Stimulated activated CD4-positive, alpha-beta T cell treated with anti-CD3 and anti-CD28 coated beads, Interleukin-15, amount 100 ng/mL, for 24 hours (primary cell): ENCODE results near the gene MEOX1.
"Not testable (repeated sequence)": the region's sequence is repeated elsewhere in the genome, so short reads cannot be mapped to it uniquely, and the experiment has no call there.

Experiments used
- DNase-seq: peaks from one replicate; pipeline ENCODE4 v3.0.0-alpha.2; 2020

Gene MEOX1

DNA sequence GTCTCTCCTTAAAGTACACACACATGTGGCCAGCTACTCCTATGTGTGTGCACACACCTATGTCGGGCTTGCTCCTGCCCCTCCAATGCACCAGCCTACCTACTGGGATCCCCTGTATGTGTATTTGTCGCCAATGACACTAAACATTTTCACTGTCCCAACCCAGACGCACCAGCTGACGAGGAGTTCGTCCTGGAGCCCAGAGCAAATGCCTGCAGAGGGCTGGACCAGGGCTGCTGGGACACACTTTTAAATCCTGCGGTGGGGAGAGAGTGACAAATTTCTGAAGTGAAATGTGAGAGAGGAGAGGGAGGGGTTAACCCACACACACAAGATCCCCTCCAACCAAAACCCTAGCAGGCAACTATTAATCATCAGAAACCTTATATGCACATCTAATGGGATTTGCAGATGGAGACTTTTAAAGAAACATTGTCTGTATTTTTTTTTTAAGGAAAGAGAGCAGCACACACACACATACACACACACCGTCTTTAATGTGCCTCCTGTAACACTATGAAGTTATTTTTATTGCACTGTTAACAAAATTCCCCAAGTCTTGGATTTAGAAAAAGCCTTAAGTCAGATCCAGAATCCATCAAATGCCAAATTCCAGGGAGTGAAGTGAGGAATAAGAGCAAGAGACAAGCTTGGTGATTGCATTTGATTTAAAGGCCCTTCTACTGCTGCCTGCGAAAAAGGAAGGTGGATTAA lies at the start of gene MEOX1:
TSS of gene MEOX1 (minus strand) at position 224 of the 714 bp plus-strand sequence. CDS start 388 bp downstream, outside the sequence.
- DNase-seq = peak; percentile 62

- no peak for DNase-seq
These were observed 48.4 kb upstream of the MEOX1 start for GRCh38 chr17:43710101-43710500.

DNA sequence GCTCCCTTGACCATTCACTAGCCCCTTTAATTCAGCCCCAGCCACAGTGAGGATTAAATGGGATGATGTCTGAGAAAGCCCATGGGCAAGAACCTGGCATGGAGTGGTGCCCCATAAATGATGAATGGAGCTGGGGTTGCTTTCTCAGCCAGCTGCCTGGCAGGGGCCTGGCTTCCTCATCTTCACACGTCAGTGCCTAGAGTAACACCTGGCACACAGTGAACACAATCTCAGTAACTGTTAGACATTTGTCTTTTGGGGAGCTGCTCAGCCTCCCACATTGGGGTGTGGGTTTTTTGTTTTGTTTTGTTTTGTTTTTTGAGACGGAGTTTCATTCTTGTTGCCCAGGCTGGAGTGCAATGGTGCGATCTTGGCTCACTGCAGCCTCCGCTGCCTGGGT lies 47.5 kb upstream of the MEOX1 start:
- no peak for DNase-seq

DNA sequence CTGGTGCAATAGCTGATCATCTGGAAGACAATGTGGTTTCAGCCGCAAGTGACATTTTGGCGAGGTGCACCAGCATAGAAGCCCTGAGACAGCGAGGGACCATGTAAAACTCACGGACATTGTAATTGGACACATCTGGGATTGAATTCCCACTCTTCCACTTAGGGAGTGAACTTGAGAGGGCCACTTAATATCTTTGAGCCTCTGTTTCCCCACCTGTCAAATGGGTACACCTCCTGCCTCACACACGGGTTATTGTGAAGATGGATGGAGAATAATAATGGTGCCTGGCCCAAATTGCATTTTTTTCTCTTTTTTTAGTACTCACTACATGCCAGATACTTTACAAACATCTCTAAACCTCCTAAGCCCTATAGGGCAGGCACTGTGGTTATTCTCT lies 45.5 kb upstream of the MEOX1 start:
- DNase-seq = no peak

- no peak for DNase-seq
These were observed 44.5 kb upstream of the MEOX1 start for GRCh38 chr17:43706235-43706634.

DNA sequence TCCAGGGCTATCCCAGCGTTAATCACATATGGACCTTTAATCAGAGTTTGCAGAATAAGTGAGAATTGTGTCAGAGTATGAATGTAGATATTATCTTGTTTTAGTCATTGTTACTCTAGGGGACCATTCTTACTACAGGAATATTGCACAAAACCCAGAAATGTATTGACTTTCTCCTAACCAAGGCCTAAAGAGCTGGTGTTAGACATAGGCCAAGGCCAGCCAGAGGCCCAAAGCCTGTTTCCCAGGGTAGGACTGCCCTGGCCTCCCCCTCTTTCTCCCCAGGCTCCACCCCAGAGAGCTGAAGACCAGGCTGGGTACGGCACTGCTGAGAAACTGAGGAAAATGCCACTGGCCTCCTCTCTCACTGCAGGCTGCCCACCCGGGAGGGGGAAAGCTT lies 41.9 kb upstream of the MEOX1 start:
- no peak for DNase-seq

- peak; percentile 48 for DNase-seq
These were observed 40.9 kb upstream of the MEOX1 start for GRCh38 chr17:43702637-43703036.

- DNase-seq = peak; percentile 65
These were observed 39.6 kb upstream of the MEOX1 start for GRCh38 chr17:43701318-43701743.

DNA sequence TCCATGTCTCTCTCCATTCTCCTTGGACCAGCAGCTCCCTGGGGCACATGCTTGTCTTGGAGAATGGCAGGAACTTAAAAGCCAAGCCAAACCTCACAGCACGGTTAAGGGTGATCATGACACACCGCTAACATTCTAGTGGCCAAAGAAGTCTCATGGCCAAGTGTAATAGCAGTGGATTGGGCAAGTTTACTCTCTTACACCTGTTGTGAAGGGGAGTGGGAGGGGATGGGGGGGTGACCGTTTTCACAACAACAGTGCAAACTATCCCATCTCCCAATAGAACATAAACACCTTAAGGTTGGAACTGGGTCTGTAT lies 37.7 kb upstream of the MEOX1 start:
- DNase-seq = no peak

DNA sequence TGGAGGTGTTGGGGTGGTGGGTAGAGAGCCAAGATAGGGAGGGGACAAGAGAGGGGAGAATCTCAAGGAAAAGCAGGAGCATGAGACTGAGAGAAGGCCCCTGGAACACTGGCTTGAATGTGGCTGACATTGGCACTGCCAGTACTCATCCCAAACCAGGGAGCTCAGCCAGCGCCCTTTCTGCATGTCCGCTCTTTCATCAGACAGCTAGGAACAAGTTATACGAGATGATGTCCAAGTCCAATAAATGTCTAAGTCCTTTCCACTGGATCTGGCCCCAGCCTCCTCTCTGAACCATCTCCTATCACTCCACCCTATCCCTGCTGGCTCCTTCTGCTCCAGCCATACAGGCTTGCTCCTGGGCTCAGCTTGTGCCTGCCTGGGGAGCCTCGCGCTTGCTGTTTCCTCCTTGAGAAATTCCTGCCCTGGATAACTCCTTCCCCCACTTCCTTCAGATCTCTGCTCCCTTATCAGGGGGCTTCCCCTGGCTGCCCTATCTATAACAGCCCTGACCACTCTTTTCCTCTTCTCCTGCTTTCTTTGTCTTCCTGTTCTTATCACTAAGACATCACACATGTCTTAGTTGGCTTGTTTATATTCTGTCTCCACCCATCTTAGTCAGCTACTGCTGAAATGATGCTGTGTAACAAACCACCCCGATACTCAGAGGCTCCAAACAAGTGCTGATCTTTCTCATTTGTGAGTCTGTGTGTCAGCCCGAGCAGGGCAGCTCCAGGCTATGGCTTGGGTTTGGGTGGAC lies 37.1 kb upstream of the MEOX1 start:
- no peak for DNase-seq

- no peak for DNase-seq
These were observed 36.2 kb upstream of the MEOX1 start for GRCh38 chr17:43697937-43698336.

DNA sequence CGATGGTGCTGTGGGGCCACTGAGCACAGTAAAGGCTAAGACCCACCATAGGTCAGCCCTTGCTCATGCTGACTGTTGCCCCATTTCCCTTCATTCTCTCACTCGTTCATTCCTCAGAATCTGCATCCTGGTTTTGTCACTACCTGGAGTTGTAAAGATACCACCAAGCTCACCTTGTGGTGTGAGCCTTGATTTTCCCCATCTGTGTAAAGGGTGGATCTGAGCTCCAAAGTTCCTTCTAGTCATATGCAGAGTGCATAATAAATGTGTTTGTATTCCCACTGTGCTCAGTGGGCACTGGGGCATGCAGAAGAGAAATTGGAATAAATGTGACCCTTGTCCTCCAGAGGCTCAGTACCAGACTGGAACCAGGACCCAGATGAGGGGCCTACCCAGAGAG lies 35.2 kb upstream of the MEOX1 start:
- no peak for DNase-seq

GRCh38 chr17:43695970-43696865 lies 34.5 kb upstream of the MEOX1 start:
- DNase-seq = no peak

DNA sequence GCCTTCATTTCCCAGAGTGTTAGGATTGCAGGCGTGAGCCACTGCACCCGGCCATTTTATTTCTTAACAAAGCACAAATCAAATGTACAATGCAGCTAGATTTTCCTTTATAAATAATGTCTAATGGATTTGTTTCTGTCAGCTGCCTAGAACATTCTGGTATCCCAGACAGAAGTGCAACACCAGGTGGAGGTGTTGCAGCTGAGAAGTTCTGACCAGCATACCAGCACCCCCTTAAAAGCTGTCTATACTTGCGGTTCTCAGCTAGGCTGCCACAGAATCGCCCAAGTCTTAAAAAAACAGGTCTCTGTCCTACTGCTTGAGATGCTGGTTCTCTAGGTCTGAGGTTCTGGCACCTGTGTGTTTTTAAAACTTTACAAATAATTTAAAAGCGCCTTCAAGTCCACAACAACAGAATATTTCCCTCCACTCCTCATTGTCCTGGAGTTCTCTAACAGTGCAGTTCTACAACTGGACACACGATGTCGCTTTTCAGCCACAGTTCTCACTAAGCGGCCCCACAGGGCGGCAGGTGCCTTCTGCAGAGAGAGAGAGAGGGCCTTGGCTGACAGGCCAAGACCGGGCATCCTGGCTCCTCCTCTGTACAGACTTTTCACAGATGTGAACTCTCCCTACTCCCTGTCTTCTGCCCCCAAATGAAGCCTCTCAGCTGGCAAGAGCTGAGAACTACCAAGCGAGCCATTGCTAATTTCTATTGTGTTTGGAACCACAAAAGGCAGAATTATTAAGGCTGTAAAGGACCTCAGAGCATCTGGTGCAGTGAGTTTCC lies 32.6 kb upstream of the MEOX1 start:
- peak; percentile 81 for DNase-seq

DNA sequence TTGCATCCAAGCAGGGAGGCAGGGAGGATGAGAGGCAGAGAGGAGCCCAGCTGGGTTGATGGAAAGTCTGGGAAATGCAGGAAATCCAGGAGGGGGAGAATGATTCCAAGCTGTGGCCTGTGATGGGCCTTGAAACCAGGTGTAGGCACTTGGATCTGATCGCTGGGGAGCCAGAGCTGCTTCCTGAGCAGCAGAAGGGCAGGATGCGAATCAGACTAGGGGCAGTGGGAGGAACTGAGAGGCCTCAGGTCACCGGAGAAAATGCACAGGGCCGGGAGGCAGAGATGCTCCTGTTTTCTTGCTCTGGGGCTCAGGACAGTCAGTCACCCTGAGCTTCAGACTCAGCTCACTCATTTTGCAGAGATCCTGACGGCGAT lies 29.6 kb upstream of the MEOX1 start:
- no peak for DNase-seq

- DNase-seq = no peak
These were observed 29.0 kb upstream of the MEOX1 start for GRCh38 chr17:43690624-43691316.

- DNase-seq = no peak
These were observed 28.1 kb upstream of the MEOX1 start for GRCh38 chr17:43689814-43690213.

DNA sequence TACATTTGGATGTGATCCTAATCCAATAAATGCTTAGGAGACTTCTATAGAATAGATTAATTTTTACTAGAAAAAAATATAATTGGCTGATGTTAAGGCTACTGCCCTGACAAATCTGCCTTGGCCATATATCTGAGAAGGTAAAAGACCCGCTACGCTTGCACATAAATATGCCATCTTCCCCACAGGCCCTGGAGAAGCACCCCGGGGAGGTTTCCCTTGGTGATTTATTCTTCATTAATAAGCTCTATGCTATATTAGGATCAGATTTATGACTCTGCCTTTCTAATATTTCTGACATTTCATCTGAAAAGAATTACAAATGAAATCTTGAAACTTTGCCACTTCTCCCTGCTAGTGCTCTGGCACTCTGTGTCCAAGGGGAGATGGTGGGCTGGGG lies 27.4 kb upstream of the MEOX1 start:
- DNase-seq = no peak

- not testable (repeated sequence) for DNase-seq
These were observed 25.2 kb upstream of the MEOX1 start for GRCh38 chr17:43686957-43687356.

DNA sequence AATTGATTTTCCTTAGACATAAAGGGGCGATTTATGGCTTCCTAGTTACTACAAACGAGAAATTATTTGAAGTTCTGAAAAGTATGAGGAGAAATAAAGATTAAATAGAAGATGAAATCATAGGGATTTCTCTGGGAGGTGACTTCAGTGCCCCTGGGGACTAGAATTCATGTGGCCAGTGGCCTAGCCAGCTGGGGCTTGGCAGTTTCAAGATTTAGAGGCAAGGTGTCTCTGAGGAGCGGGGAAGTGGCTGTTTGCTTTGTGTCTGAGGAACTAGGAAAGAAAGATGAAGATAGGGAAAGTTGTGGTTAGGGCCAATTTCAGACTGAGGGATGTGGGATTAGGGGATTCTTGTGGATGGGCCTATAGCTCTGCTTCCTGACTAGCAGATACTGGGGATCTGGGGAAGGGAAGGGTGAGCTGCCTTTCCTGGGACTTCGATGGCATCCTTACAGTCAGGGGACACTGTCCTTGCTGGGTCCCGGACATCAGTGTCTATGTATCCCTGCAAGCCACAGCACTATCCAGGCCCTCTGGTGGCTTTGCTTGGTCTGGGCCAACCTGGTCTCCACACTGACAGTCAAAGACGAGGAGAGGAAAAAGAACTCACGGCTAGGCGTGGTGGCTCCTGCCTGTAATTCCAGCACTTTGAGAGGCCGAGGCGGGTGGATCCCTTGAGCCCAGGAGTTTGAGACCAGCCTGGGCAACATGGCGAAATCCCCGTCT lies 22.4 kb upstream of the MEOX1 start:
- DNase-seq = no peak

DNA sequence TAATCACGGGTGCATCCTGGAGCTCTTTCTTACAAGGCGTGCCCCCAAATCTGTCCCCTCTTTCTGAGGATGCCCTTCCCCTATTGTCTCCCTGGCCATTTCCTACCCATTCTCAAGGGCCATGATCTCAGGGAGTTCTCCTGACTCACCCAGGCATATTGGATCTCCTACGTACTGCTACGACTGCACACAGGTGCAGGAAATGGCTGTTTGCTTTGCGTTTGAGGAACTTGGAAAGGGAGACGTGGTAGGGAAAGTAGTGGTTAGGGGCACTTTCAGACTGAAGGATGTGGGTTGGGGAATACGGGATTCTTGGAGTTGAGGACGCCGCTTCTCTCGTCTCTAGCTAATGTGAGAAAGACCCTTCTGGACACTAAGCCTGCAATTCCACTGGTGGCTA lies 18.7 kb upstream of the MEOX1 start:
- no peak for DNase-seq
